Ascending aorta (tissue), 2 donors: ENCODE results near the gene HORMAD1. TPM values are rescaled to one million over a fixed set of nuclear protein-coding genes. Genes with fewer than 3 reads are reported as not detected.
A peak's percentile ranks its signal among the peaks of the same experiment; 100 is the strongest.
"Not testable (repeated sequence)": the region's sequence is repeated elsewhere in the genome, so short reads cannot be mapped to it uniquely, and the experiment has no call there.

Source experiments
- DNase-seq, 2 donors: peaks; one replicate each; pipeline ENCODE4 v3.0.0-alpha.2; 2019; ENCODE audit warnings: low spot score in 2 of 2
- H3K27ac ChIP-seq, 2 donors: fragments of 200-600 bp; sonication (generic); one replicate each; pipeline ENCODE4 v1.5.1; 2016 to 2017; ENCODE audit warnings: mild to moderate bottlenecking in 1 of 2
- H3K27me3 ChIP-seq: fragments of 200-600 bp; sonication (generic); one replicate; pipeline ENCODE4 v1.5.1; 2017
- H3K36me3 ChIP-seq, 2 donors: fragments of 200-600 bp; sonication (generic); one replicate each; pipeline ENCODE4 v1.5.1; 2016
- H3K4me1 ChIP-seq, 2 donors: fragments of 200-600 bp; sonication (generic); one replicate each; pipeline ENCODE4 v1.5.1; 2016 to 2017; ENCODE audit warnings: mild to moderate bottlenecking in 1 of 2
- H3K4me3 ChIP-seq, 2 donors: fragments of 200-600 bp; sonication (generic); one replicate each; pipeline ENCODE4 v1.5.1; 2016 to 2017; ENCODE audit warnings: mild to moderate bottlenecking in 1 of 2
- H3K9me3 ChIP-seq, 2 donors: fragments of 200-600 bp; sonication (generic); one replicate each; pipeline ENCODE4 v1.5.1; 2016
- CTCF ChIP-seq, 3 experiments: fragments of 200-600 bp in 2 of 3; fragments of 450-650 bp in 1 of 3; sonication (generic) in 2 of 3; IDR thresholded peaks; one replicate each; pipeline ENCODE4 v1.5.1; 2016 to 2019; ENCODE audit warnings: antibody characterized with exemption in 3 of 3, mild to moderate bottlenecking in 1 of 3, moderate library complexity in 1 of 3
- intact Hi-C: fragments of 100-400 bp; cut with DNase I; formaldehyde crosslinking; loops from one replicate; pipeline ENCODE4 v1.15.1; 2023
- total RNA-seq: library from RNA; depleted of rRNA; stranded (reverse); fragments of >200 nt; gene quantifications from one replicate; pipeline ENCODE4 v1.1.0, GENCODE V29; 2016

Gene HORMAD1
- not detected for total RNA-seq

- Histone ChIP-seq H3K27ac (no peak within 1 kb of the TSS), H3K4me1 (no peaks in the 10 kb centered on the region), H3K4me3 (no peak within 1 kb of the TSS), H3K36me3 (no peaks in the 10 kb centered on the region), H3K27me3 (no peaks in the 10 kb centered on the region), H3K9me3 (no peaks in the 10 kb centered on the region)
- DNase-seq: no peak
- intact Hi-C loops: no loop called here
- TF ChIP-seq CTCF (IDR thresholded peaks at IDR 0.05): no peak
Observed at GRCh38 chr1:150720703-150721102, at the start of gene HORMAD1. Gene HORMAD1 (minus strand): TSS chr1:150720895. CDS start chr1:150719505, 1,390 bp downstream.

GRCh38 chr1:150767704-150768103 is 47.0 kb upstream of the HORMAD1 start:
- intact Hi-C loops, H3K36me3 ChIP-seq, H3K9me3 ChIP-seq, H3K27me3 ChIP-seq, DNase-seq, H3K27ac ChIP-seq, H3K4me3 ChIP-seq, H3K4me1 ChIP-seq: not testable (repeated sequence)

- H3K4me1 ChIP-seq, H3K9me3 ChIP-seq, H3K27me3 ChIP-seq, H3K27ac ChIP-seq, DNase-seq, H3K36me3 ChIP-seq, intact Hi-C loops: not testable (repeated sequence)
- H3K4me3 ChIP-seq: peak overlapping the region; percentile 36 to 51
Observed at GRCh38 chr1:150765977-150766301, 45.2 kb upstream of the HORMAD1 start.

- Histone ChIP-seq H3K36me3 (no peaks in the 10 kb centered on the region), H3K4me1 (no peaks in the 10 kb centered on the region), H3K27me3 (no peaks in the 10 kb centered on the region), H3K4me3 (peak within 1 kb of the TSS; percentile 36 to 51), H3K9me3 (no peaks in the 10 kb centered on the region), H3K27ac (peak within 1 kb of the TSS; percentile 8 to 36)
- no peak for TF ChIP-seq CTCF (IDR thresholded peaks at IDR 0.05)
- intact Hi-C loops: no loop called here
- no peak for DNase-seq
Observed at GRCh38 chr1:150765296-150765976, 44.7 kb upstream of the HORMAD1 start, which contains the start of gene CTSS. Gene CTSS (minus strand): TSS chr1:150765778. CDS start chr1:150764763, 1,015 bp downstream.

GRCh38 chr1:150764617-150765101 is 44.0 kb upstream of the HORMAD1 start:
- H3K4me3 ChIP-seq: peak overlapping the region in 1 of 2 donors; percentile 51
- H3K4me1 ChIP-seq: no peaks in the 10 kb centered on the region
- no peaks in the 10 kb centered on the region for H3K9me3 ChIP-seq
- no peak for TF ChIP-seq CTCF (IDR thresholded peaks at IDR 0.05)
- no peak for DNase-seq
- intact Hi-C loops: no loop called here
- no peaks in the 10 kb centered on the region for H3K36me3 ChIP-seq
- no peaks in the 10 kb centered on the region for H3K27me3 ChIP-seq
- peak overlapping the region in 1 of 2 donors; percentile 8 for H3K27ac ChIP-seq

- Histone ChIP-seq H3K9me3 (no peaks in the 10 kb centered on the region), H3K27ac (no peak overlapping the region), H3K36me3 (no peaks in the 10 kb centered on the region), H3K4me1 (no peaks in the 10 kb centered on the region), H3K4me3 (no peak overlapping the region), H3K27me3 (no peaks in the 10 kb centered on the region)
- TF ChIP-seq CTCF (IDR thresholded peaks at IDR 0.05): no peak
- intact Hi-C loops: no loop called here
- no peak for DNase-seq
Observed at GRCh38 chr1:150763018-150763417, 42.3 kb upstream of the HORMAD1 start.
